B cell (primary cell): ENCODE results near the gene DCAF4. TPM values are rescaled to one million over a fixed set of nuclear protein-coding genes. Genes with fewer than 3 reads are reported as not detected.

Experiments
- ATAC-seq: fragments of 200-7000 bp; cut with Tn5 transposase; one replicate; pipeline ENCODE4 v1.10.0; 2021; ENCODE audit warnings: low read depth, mild to moderate bottlenecking, moderate number of reproducible peaks, moderate library complexity
- CTCF ChIA-PET: fragments of 350-600 bp; sonication (Branson Sonifier 250); formaldehyde crosslinking; loops from one replicate; lab custom pipeline; 2021; ENCODE audit warnings: antibody characterized with exemption, inconsistent platforms; lab: Charles Lee
- POLR2A ChIA-PET: fragments of 350-600 bp; sonication (Branson Sonifier 250); formaldehyde crosslinking; loops from one replicate; lab custom pipeline; 2021; ENCODE audit warnings: antibody characterized with exemption; lab: Charles Lee
- DNase-seq: peaks from one replicate; pipeline ENCODE4 v3.0.0; 2013
- H2AFZ ChIP-seq: 2 replicates; pipeline ENCODE4 v1.6.1; 2012; ENCODE audit warnings: mild to moderate bottlenecking, low read depth, low read length; ENCODE audit not compliant: insufficient read depth, poor library complexity, severe bottlenecking
- H3K27ac ChIP-seq, 2 donors: 1 replicate in 1 of 2; 2 replicates in 1 of 2; pipeline ENCODE4 v1.5.1; 2012 to 2013; ENCODE audit warnings: low read length in 2 of 2, mild to moderate bottlenecking in 2 of 2, moderate library complexity in 1 of 2
- H3K27me3 ChIP-seq, 4 experiments: fragments of 200-600 bp in 1 of 4; sonication (generic) in 1 of 4; replicated peaks in 1 of 4; 1 replicate in 2 of 4; 2 replicates in 2 of 4; pipeline versions ENCODE4 v1.6.1 to v1.7.0; 2013 to 2016; ENCODE audit warnings: low read length in 3 of 4, mild to moderate bottlenecking in 2 of 4, mixed read lengths in 1 of 4, moderate library complexity in 1 of 4; ENCODE audit not compliant: insufficient read depth in 4 of 4, control insufficient read depth in 3 of 4; ENCODE audit errors: control extremely low read depth in 1 of 4
- H3K36me3 ChIP-seq, 2 experiments: replicated peaks in 1 of 2; 1 replicate in 1 of 2; 2 replicates in 1 of 2; pipeline versions ENCODE4 v1.6.1 to v1.7.1; 2013; ENCODE audit warnings: low read length in 1 of 2; ENCODE audit not compliant: insufficient read depth in 2 of 2, control insufficient read depth in 1 of 2; ENCODE audit errors: control extremely low read depth in 1 of 2, extremely low read depth in 1 of 2
- H3K4me1 ChIP-seq, 2 donors: fragments of 200-600 bp in 1 of 2; sonication (generic) in 1 of 2; 1 replicate in 1 of 2; 2 replicates in 1 of 2; pipeline versions ENCODE4 v1.5.1 to v1.6.1; 2013 to 2017; ENCODE audit warnings: low read length in 2 of 2; ENCODE audit not compliant: control insufficient read depth in 2 of 2, insufficient read depth in 2 of 2
- H3K4me2 ChIP-seq: replicated peaks from 2 replicates; pipeline ENCODE3; 2012; ENCODE audit warnings: mild to moderate bottlenecking, low read depth, low read length; ENCODE audit not compliant: poor library complexity, severe bottlenecking
- H3K4me3 ChIP-seq, 5 experiments: fragments of 200-600 bp in 1 of 5; sonication (generic) in 1 of 5; 1 replicate in 3 of 5; 2 replicates in 2 of 5; pipeline versions ENCODE4 v1.5.1 to v1.7.0; 2011 to 2016; ENCODE audit warnings: low read length in 4 of 5, mild to moderate bottlenecking in 4 of 5, low read depth in 2 of 5, control low read depth in 1 of 5, moderate library complexity in 1 of 5; ENCODE audit not compliant: insufficient read depth in 1 of 5; ENCODE audit errors: control extremely low read depth in 1 of 5, extremely low read depth in 1 of 5
- H3K79me2 ChIP-seq: fragments of 200-600 bp; sonication (generic); one replicate; pipeline ENCODE4 v1.6.0; 2016; ENCODE audit warnings: low read length; ENCODE audit not compliant: control insufficient read depth, insufficient read depth
- H3K9ac ChIP-seq: fragments of 200-600 bp; sonication (generic); 2 replicates; pipeline ENCODE4 v1.6.1; 2017; ENCODE audit warnings: mild to moderate bottlenecking, low read length, moderate library complexity
- H3K9me3 ChIP-seq, 3 donors: one replicate each; pipeline versions ENCODE4 v1.6.1 to v1.7.1; 2013; ENCODE audit warnings: low read length in 2 of 3; ENCODE audit not compliant: control insufficient read depth in 2 of 3, insufficient read depth in 1 of 3; ENCODE audit errors: control extremely low read depth in 1 of 3
- H4K20me1 ChIP-seq: 2 replicates; pipeline ENCODE4 v1.6.0; 2012; ENCODE audit warnings: mild to moderate bottlenecking, low read length; ENCODE audit not compliant: insufficient read depth, control insufficient read depth, poor library complexity, severe bottlenecking
- H3K27ac Mint-ChIP-seq: one replicate; pipeline ENCODE4 v1.8.0; 2021; ENCODE audit warnings: mixed read lengths
- H3K27me3 Mint-ChIP-seq: one replicate; pipeline ENCODE4 v1.8.0; 2021; ENCODE audit warnings: mixed read lengths
- H3K4me1 Mint-ChIP-seq: one replicate; pipeline ENCODE4 v1.8.0; 2021; ENCODE audit warnings: mixed read lengths
- H3K4me3 Mint-ChIP-seq: one replicate; pipeline ENCODE4 v1.8.0; 2021; ENCODE audit warnings: mixed read lengths
- H3K9me3 Mint-ChIP-seq: one replicate; pipeline ENCODE4 v1.8.0; 2022; ENCODE audit warnings: mixed read lengths; ENCODE audit not compliant: insufficient read depth
- CTCF ChIP-seq: fragments of 200-600 bp; IDR thresholded peaks from one replicate; pipeline ENCODE4 v1.8.0; 2022; ENCODE audit warnings: antibody characterized with exemption, mild to moderate bottlenecking
- EZH2 ChIP-seq: IDR thresholded peaks from 2 replicates; pipeline ENCODE4 v1.6.1; 2012; ENCODE audit warnings: borderline replicate concordance, low read depth, mild to moderate bottlenecking, moderate library complexity, low read length; ENCODE audit not compliant: insufficient read depth, poor library complexity, severe bottlenecking
- WGBS: methylation state at CpG from one replicate; pipeline ENCODE4 v1.1.5; 2013; ENCODE audit warnings: missing lambda C conversion rate; ENCODE audit not compliant: insufficient coverage; 5-methylcytosine and 5-hydroxymethylcytosine counted together
- intact Hi-C: fragments of 100-400 bp; cut with micrococcal nuclease; formaldehyde crosslinking; loops from one replicate; pipeline ENCODE4 v1.10.0; 2022
- polyA plus RNA-seq: library from polyadenylated mRNA; depleted of rRNA; stranded (reverse); fragments of >200 nt; gene quantifications from 2 replicates; pipeline ENCODE4 v1.2.3, GENCODE V29; 2012
- total RNA-seq, 2 donors: library from RNA; stranded (reverse); fragments of 120-200 nt in 1 of 2; gene quantifications; 1 replicate in 1 of 2; 2 replicates in 1 of 2; pipeline versions ENCODE4 v1.2.3 to v1.2.4, GENCODE V29; 2013 to 2022

Gene DCAF4
- total and polyA plus RNA-seq, 2 donors (not counting 1 experiment from before 2014, with no cell fraction given): 35.3 to 54.6 TPM

- ATAC-seq (no peak), DNase-seq (no peak)
- Histone ChIP-seq H3K27me3 (no peaks in the 10 kb centered on the region), H3K9me3 (no peaks in the 10 kb centered on the region), H3K4me3 (no peak overlapping the region), H3K79me2 (no peaks in the 10 kb centered on the region), H4K20me1 (no peaks in the 10 kb centered on the region), H3K9ac (no peak overlapping the region), H2AFZ (no peak overlapping the region), H3K4me2 (no peak overlapping the region), H3K4me1 (no peaks in the 10 kb centered on the region), H3K27ac (no peak overlapping the region), H3K36me3 (peaks cover 15 to 75% of the 10 kb centered on the region in 2 experiments)
- TF ChIP-seq CTCF: no peak
- TF ChIP-seq EZH2: no peak
- POLR2A ChIA-PET: no interaction called here
- no peak overlapping the region for H3K4me3 Mint-ChIP-seq
- no peaks in the 10 kb centered on the region for H3K27me3 Mint-ChIP-seq
- CTCF ChIA-PET: interaction anchor here (1.4 kb wide), 1 partner anchor 26 kb away, joined by 6 read pairs; no protein-coding TSS in a partner anchor
- no peaks in the 10 kb centered on the region for H3K9me3 Mint-ChIP-seq
- WGBS: 97% methylated on average over 12 of the region's 12 CpGs
- intact Hi-C loops: no loop called here
- no peak overlapping the region for H3K27ac Mint-ChIP-seq
- H3K4me1 Mint-ChIP-seq: no peaks in the 10 kb centered on the region
Observed at GRCh38 chr14:72974661-72975060, 48.4 kb downstream of the DCAF4 start.

- ChIA-PET CTCF (no interaction called here), POLR2A (interaction anchor here (0.6 kb wide), 1 partner anchor 28 kb away, joined by 3 read pairs; no protein-coding TSS in a partner anchor)
- H3K4me3 Mint-ChIP-seq: no peak overlapping the region
- no peak overlapping the region for H2AFZ ChIP-seq
- no peaks in the 10 kb centered on the region for H3K79me2 ChIP-seq
- no peaks in the 10 kb centered on the region for H4K20me1 ChIP-seq
- H3K27ac Mint-ChIP-seq: no peak overlapping the region
- no peaks in the 10 kb centered on the region for H3K4me1 Mint-ChIP-seq
- H3K9me3 Mint-ChIP-seq: no peaks in the 10 kb centered on the region
- H3K27ac ChIP-seq: no peak overlapping the region
- H3K36me3 ChIP-seq: peaks cover 15 to 72% of the 10 kb centered on the region in 2 experiments
- H3K4me2 ChIP-seq: no peak overlapping the region
- ATAC-seq: no peak
- intact Hi-C loops: no loop called here
- TF ChIP-seq EZH2 (no peak), CTCF (no peak)
- H3K27me3 ChIP-seq: no peaks in the 10 kb centered on the region
- no peaks in the 10 kb centered on the region for H3K4me1 ChIP-seq
- H3K9me3 ChIP-seq: no peaks in the 10 kb centered on the region
- H3K27me3 Mint-ChIP-seq: no peaks in the 10 kb centered on the region
- DNase-seq: no peak
- H3K4me3 ChIP-seq: no peak overlapping the region
- 100% methylated on average over 2 of the region's 4 CpGs for WGBS
- H3K9ac ChIP-seq: no peak overlapping the region
Observed at GRCh38 chr14:72975770-72976169, 49.5 kb downstream of the DCAF4 start.
